GM12891 (cell line): ENCODE measurements around the gene FBXO8.
A peak's percentile ranks its signal among the peaks of the same experiment; 100 is the strongest.

Source experiments
- DNase-seq: peaks from one replicate; pipeline ENCODE4 v3.0.0; 2011; ENCODE audit warnings: low spot score; ENCODE audit not compliant: insufficient read length
- FAIRE-seq: peaks from 2 replicates; lab custom pipeline; 2011; peaks lifted over from hg19 to GRCh38; lab: Jason Lieb, UNC
- PAX5 ChIP-seq: IDR thresholded peaks from 2 replicates; pipeline ENCODE4 v1.6.1; 2011; ENCODE audit warnings: low read length, moderate library complexity, mild to moderate bottlenecking; ENCODE audit not compliant: insufficient read depth, severe bottlenecking
- POLR2A ChIP-seq: IDR thresholded peaks from 2 replicates; pipeline ENCODE4 v1.6.1; 2011; ENCODE audit warnings: low read depth, low read length, control low read depth
- POLR2AphosphoS5 ChIP-seq: IDR thresholded peaks from 2 replicates; pipeline ENCODE4 v1.6.1; 2011; ENCODE audit warnings: low read depth, low read length, control low read depth
- POU2F2 ChIP-seq: IDR thresholded peaks from 2 replicates; pipeline ENCODE4 v1.6.1; 2011; ENCODE audit warnings: low read depth, mild to moderate bottlenecking, control low read depth, low read length, moderate library complexity
- SPI1 ChIP-seq: IDR thresholded peaks from 2 replicates; pipeline ENCODE4 v1.6.1; 2011; ENCODE audit warnings: low read depth, low read length, control low read depth
- TAF1 ChIP-seq: IDR thresholded peaks from 2 replicates; pipeline ENCODE4 v1.6.1; 2011; ENCODE audit warnings: low read depth, low read length, control low read depth

FBXO8 gene

GRCh38 chr4:174255786-174256185 lies 27.7 kb downstream of the FBXO8 start:
- TF ChIP-seq POLR2A (no peak), POLR2AphosphoS5 (no peak), POU2F2 (no peak), PAX5 (no peak), TAF1 (no peak), SPI1 (no peak)
- DNase-seq (no peak), FAIRE-seq (peak; percentile 72)

GRCh38 chr4:174255374-174255773 lies 28.1 kb downstream of the FBXO8 start:
- DNase-seq: no peak
- TF ChIP-seq SPI1: no peak
- no peak for TF ChIP-seq POU2F2
- no peak for FAIRE-seq

GRCh38 chr4:174254613-174255012 lies 28.9 kb downstream of the FBXO8 start:
- no peak for FAIRE-seq
- no peak for TF ChIP-seq SPI1
- TF ChIP-seq POLR2AphosphoS5: no peak
- no peak for TF ChIP-seq PAX5
- TF ChIP-seq TAF1: no peak
- TF ChIP-seq POLR2A: no peak
- no peak for TF ChIP-seq POU2F2

GRCh38 chr4:174252412-174252811 lies 31.1 kb downstream of the FBXO8 start:
- no peak for TF ChIP-seq PAX5
- no peak for TF ChIP-seq POLR2AphosphoS5
- TF ChIP-seq SPI1: no peak
- TF ChIP-seq POU2F2: no peak
- no peak for TF ChIP-seq POLR2A
- no peak for TF ChIP-seq TAF1
- FAIRE-seq (peak; percentile 26), DNase-seq (no peak)

More at GRCh38 chr4:174254613-174255012, 28.9 kb downstream of the FBXO8 start:
- no peak for DNase-seq

GRCh38 chr4:174248407-174248806 lies 35.1 kb downstream of the FBXO8 start:
- FAIRE-seq (no peak), DNase-seq (no peak)
- TF ChIP-seq SPI1: no peak
- TF ChIP-seq POLR2A: no peak
- TF ChIP-seq PAX5: no peak
- no peak for TF ChIP-seq POLR2AphosphoS5
- no peak for TF ChIP-seq TAF1
- TF ChIP-seq POU2F2: no peak

GRCh38 chr4:174245714-174246113 lies 37.8 kb downstream of the FBXO8 start:
- no peak for FAIRE-seq
- DNase-seq: no peak
- TF ChIP-seq POLR2AphosphoS5 (no peak), TAF1 (no peak), SPI1 (no peak), POLR2A (no peak), PAX5 (no peak), POU2F2 (no peak)

- TF ChIP-seq PAX5 (no peak), POLR2A (no peak), POLR2AphosphoS5 (no peak), TAF1 (no peak), POU2F2 (no peak), SPI1 (no peak)
- no peak for DNase-seq
- no peak for FAIRE-seq
Observed at GRCh38 chr4:174244441-174244840, 39.0 kb downstream of the FBXO8 start.

GRCh38 chr4:174241162-174241561 lies 42.3 kb downstream of the FBXO8 start:
- DNase-seq (no peak), FAIRE-seq (no peak)
- no peak for TF ChIP-seq SPI1

- TF ChIP-seq POLR2AphosphoS5 (no peak), PAX5 (no peak), TAF1 (no peak), POLR2A (no peak), SPI1 (no peak), POU2F2 (no peak)
- FAIRE-seq: no peak
- DNase-seq: no peak
Observed at GRCh38 chr4:174236359-174236758, 47.1 kb downstream of the FBXO8 start.

GRCh38 chr4:174230680-174231079 lies 52.8 kb downstream of the FBXO8 start:
- no peak for TF ChIP-seq POLR2AphosphoS5
- no peak for TF ChIP-seq PAX5
- no peak for TF ChIP-seq POLR2A
- TF ChIP-seq POU2F2: no peak
- no peak for TF ChIP-seq SPI1
- TF ChIP-seq TAF1: no peak
- FAIRE-seq: no peak
- DNase-seq: no peak
